Measurements from ENCODE around the gene NDNF.

Gene NDNF

GRCh38 chr4:121070274-121070673 is 2.1 kb downstream of the NDNF start:
- no peak for DNase-seq

- no peak for DNase-seq
Measured at GRCh38 chr4:121069430-121069829, 2.9 kb downstream of the NDNF start.

GRCh38 chr4:121064482-121064881 is 7.9 kb downstream of the NDNF start:
- DNase-seq: no peak

DNA sequence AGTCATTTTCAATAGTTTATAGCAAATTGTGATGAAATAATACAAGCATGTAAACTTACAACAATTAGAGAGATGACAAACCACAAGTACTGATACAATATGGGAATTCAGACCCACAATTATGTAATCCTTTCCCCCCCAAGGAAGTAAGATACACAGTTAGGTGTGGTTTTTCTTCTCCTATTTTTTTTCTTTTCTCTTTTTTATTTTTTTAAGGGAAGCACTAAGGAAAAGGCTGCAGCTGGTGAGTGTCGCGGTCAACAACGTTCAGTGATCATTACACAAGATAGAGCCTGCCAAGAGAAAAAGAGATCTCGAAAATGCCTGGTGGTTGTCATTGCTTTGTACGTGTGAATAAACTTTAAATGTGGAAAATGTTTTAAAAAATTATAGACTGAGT is 9.8 kb downstream of the NDNF start:
- no peak for DNase-seq

DNA sequence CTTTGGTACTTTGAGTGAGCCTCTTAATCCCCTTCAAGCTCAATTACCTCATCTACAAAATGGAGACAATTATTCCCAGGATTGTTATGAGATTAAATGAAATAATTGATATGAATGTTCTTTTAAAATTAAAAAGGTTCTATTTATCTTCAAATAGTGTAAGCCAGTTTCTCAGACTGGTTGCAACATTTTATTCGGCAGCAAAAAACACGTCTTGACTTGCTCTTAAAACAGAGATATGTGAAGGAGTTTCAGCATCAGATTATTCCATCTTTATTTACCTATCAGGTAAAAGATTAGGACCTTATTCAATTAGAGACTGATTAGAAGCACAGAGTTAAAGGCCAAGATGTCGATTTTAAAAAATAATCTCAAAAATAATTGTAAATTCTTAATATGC is 10.5 kb downstream of the NDNF start:
- DNase-seq: no peak

- no peak for DNase-seq
Measured at GRCh38 chr4:121061215-121061614, 11.1 kb downstream of the NDNF start.

GRCh38 chr4:121057466-121057922 is 14.8 kb downstream of the NDNF start:
- no peak for DNase-seq

- DNase-seq: no peak
Measured at GRCh38 chr4:121056066-121056465, 16.3 kb downstream of the NDNF start.

- no peak for DNase-seq
Measured at GRCh38 chr4:121054373-121054772, 18.0 kb downstream of the NDNF start.

- no peak for DNase-seq
Measured at GRCh38 chr4:121053601-121054143, 18.7 kb downstream of the NDNF start.

DNA sequence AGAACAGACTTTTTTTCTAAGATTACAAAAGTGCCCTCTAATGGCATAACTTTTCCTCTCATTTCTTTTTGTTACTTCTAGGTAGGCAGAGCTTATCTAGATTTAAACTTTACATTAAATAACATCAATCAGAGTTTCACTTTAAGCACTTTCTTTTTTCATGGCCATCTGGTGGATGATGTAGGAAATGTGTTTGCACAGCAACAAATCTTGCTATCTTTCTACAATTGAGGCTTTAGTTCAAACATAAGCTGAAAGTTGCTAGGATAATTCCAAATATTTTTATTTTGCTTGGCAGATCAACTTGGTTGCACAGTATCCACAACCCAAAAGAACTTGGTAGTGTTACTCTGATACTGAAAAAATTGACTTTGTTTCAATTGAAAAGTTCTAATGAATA is 22.0 kb downstream of the NDNF start:
- DNase-seq: no peak

DNA sequence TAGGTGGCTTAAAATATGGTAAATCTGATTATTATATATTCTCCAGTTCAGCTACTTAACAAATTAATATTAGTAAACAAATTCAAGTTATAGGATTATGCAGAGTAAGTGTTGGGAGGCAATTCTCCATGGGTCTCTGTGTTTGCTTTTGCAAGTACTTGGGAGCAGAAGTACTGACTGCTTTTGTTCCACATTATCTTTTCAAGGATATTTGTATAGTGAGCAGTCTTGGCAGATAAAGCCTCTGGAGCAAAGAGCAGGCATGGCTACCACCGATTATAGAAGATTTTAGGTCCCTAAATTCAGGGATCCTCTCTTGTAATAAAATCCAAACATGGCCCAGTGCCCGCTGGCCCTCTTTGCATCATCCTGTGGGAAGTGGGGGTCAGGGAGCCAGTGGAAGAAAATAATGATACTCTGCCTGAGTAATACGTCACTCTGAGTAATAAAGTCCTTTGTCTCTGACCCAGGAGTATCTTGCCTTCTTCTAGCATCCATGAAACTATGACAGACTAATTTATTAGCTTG is 23.2 kb downstream of the NDNF start:
- DNase-seq: no peak

DNA sequence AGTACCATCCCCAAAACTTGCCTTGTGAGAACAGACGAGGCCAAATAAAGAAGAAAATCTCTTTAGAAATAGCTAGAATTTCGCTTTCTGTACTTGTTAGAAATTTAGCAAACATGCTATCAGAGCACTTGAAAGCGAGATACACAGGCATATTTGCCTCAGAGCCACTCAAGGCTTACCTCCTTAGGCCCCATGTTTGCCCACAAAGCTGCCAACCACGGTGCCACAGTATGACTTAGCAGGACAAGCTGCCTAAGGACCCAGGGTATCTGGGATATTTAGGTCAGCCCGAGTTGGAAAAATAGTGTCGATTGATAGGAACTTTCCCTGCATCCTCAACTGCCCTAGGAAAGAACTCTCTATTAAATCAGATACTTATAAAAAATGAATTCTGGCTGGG is 24.2 kb downstream of the NDNF start:
- no peak for DNase-seq

DNA sequence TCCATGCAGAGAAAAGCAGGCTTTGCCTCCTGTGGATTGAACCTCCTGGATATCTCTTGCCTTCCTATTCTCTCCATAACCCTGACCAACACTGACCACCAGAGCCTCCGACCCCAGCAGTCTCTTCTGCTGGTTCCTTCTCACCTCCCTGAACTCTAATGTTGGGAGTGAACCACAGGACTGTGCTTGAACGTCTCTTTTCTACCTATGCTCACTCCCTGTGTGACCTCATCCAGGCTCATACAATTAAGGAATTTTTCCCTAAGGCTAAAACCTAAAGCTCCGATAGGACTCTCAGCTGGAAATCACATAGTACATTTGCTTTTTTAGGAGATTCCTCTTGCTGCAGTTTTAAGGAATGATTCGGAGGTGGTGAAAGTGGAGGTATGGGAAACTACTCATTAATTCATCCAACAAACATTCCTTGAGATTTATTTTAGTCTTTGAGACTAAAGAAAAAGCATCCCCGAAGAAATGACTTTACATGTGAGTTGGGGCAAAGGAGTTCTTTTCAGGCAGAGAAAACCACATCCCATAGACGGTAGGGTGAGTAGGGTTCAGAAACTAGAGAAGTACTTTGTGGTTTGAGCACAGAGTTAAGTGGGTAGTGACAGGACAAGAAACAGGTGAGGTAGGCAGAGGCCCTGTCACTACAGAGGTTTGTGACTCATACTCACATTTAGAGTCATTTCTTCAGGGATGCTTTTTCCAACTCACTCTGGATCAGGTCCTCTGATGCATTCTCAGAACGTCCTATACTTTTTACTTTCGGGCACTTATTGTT is 30.8 kb downstream of the NDNF start:
- no peak for DNase-seq

- no peak for DNase-seq
Measured at GRCh38 chr4:121034017-121034416, 38.3 kb downstream of the NDNF start.

- no peak for DNase-seq
Measured at GRCh38 chr4:121030711-121031110, 41.6 kb downstream of the NDNF start.

GRCh38 chr4:121030131-121030530 is 42.2 kb downstream of the NDNF start:
- no peak for DNase-seq

DNA sequence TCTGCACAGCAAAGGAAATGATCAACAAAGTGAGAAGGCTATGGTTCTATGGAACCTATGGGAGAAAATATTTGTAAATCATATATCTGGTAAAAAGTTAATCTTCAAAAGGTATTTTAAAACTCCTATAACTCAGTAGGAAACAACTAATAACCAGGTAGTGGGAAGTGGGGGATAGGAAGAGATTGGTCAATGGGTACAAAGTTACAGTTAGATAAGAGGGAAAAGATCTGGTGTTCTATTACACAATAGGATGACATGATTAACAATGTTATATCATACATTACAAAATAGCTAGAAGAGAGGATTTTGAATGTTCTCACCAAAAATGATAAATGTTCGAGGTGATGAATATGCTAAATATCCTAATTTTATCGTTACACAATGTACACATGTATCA is 46.3 kb downstream of the NDNF start:
- no peak for DNase-seq

- DNase-seq: no peak
Measured at GRCh38 chr4:121025540-121025939, 46.8 kb downstream of the NDNF start.

GRCh38 chr4:121018543-121018942 is 53.8 kb downstream of the NDNF start:
- DNase-seq: no peak

GRCh38 chr4:121016611-121017010 is 55.7 kb downstream of the NDNF start:
- no peak for DNase-seq

- DNase-seq: no peak
Measured at GRCh38 chr4:121015421-121015820, 56.9 kb downstream of the NDNF start.

GRCh38 chr4:121014544-121014943 is 57.8 kb downstream of the NDNF start:
- DNase-seq: no peak

- DNase-seq: no peak
Measured at GRCh38 chr4:121011780-121012340, 60.5 kb downstream of the NDNF start.
